Prostate gland (tissue), 2 donors: ENCODE results near the gene PLCB4.
A peak's percentile ranks its signal among the peaks of the same experiment; 100 is the strongest.

Experiments used
- POLR2A ChIP-seq: fragments of 450-650 bp; IDR thresholded peaks from one replicate; pipeline ENCODE4 v1.6.1; 2016; ENCODE audit warnings: antibody characterized with exemption, mild to moderate bottlenecking
- POLR2AphosphoS5 ChIP-seq: sonication (generic); formaldehyde crosslinking; IDR thresholded peaks from one replicate; pipeline ENCODE4 v1.6.1; 2017; ENCODE audit warnings: antibody characterized with exemption
- TF ChIP-seq, protein P1 (sequence below), 4 experiments: fragments of 200-600 bp in 2 of 4; fragments of 450-650 bp in 2 of 4; sonication (generic) in 2 of 4; IDR thresholded peaks; 1 replicate in 3 of 4; 2 replicates in 1 of 4; pipeline ENCODE4 v1.5.1; 2016 to 2019; ENCODE audit warnings: antibody characterized with exemption in 4 of 4, mild to moderate bottlenecking in 2 of 4, moderate library complexity in 2 of 4

DNA sequence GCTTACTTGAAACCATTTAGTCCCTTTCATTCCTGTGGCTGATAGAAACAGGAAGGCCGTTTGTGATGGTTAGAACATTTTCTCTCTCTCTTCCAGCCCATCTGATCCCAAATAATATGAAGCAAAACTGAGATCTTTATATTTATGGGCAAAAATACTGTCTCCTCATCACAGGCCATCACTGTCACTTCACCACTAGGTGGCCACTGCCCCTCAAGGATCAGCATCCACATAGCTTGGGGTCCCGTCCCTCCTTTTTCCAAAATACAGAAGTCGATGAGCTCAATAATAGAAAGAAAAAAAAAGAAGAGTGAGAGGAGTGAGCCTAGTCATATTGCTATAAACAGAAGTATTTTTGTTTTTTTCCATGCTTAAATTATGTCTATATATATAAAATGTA lies 399.1 kb downstream of the PLCB4 start:
- TF ChIP-seq POLR2AphosphoS5: no peak
- no peak for TF ChIP-seq POLR2A
- TF ChIP-seq, protein P1, sequence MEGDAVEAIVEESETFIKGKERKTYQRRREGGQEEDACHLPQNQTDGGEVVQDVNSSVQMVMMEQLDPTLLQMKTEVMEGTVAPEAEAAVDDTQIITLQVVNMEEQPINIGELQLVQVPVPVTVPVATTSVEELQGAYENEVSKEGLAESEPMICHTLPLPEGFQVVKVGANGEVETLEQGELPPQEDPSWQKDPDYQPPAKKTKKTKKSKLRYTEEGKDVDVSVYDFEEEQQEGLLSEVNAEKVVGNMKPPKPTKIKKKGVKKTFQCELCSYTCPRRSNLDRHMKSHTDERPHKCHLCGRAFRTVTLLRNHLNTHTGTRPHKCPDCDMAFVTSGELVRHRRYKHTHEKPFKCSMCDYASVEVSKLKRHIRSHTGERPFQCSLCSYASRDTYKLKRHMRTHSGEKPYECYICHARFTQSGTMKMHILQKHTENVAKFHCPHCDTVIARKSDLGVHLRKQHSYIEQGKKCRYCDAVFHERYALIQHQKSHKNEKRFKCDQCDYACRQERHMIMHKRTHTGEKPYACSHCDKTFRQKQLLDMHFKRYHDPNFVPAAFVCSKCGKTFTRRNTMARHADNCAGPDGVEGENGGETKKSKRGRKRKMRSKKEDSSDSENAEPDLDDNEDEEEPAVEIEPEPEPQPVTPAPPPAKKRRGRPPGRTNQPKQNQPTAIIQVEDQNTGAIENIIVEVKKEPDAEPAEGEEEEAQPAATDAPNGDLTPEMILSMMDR (IDR thresholded peaks at IDR 0.05): peak in 2 of 4 experiments; percentile 12 to 23
